ENCODE measurements around the gene MAVS. TPM values are rescaled to one million over a fixed set of nuclear protein-coding genes. Genes with fewer than 3 reads are reported as not detected.

Gene MAVS
- total RNA-seq, 1 experiment from 2014 or later = 24.2 TPM

DNA sequence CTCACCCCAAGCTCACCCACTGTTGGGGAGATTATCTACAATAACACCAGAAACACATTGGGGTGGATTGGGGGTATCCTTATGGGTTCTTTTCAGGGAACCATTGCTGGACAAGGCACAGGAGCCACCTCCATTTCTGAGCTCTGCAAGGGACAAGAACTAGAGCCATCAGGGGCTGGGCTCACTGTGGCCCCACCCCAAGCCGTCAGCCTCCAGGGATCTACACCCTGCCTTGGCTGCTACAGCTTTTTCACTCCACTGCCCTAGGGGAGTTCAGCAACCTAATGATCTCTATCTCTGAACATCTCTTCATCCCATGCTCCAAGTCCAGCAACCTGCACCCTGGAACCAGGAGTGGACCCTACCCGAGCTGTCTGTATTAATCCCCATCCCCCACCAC lies 21.2 kb downstream of the MAVS start:
- no peak overlapping the region for H2BK12ac ChIP-seq (ENCODE audit: insufficient read length, low read depth, low read length)
- Mint-ChIP-seq H3K27me3 (ENCODE audit: low read depth) (no peaks in the 10 kb centered on the region; the same call in 1 of the 2 replicates), H3K27ac (no peak overlapping the region), H3K4me1 (no peaks in the 10 kb centered on the region), H3K9me3 (no peaks in the 10 kb centered on the region; a peak in 2 of 5 replicates), H3K4me3 (no peak overlapping the region), H3K36me3 (ENCODE audit: insufficient read depth in 1 of 3, low read depth in 3 of 3) (peaks cover 15 to 43% (median 29%) of the 10 kb centered on the region in 3 experiments; a peak in 6 of 7 replicates)
- H3K27me3 ChIP-seq (ENCODE audit: insufficient read depth, low read length) = no peaks in the 10 kb centered on the region
- no peak overlapping the region for H4K5ac ChIP-seq (ENCODE audit: insufficient read length, low read depth, low read length)
- H2BK120ac ChIP-seq (ENCODE audit: low read depth, low read length, poor library complexity, severe bottlenecking) = no peak overlapping the region
- no CpG with 5 or more reads among the region's 2 CpGs for WGBS (ENCODE audit: extremely low coverage, insufficient read length, low lambda C conversion rate)
- H3K18ac ChIP-seq (ENCODE audit: insufficient read length, low read depth, low read length) = no peak overlapping the region
- no peak overlapping the region for H4K8ac ChIP-seq (replicated peaks; ENCODE audit: insufficient read length, low read depth, low read length)
- H3K9ac ChIP-seq (ENCODE audit: extremely low read depth, insufficient read length, low read length) = no peak overlapping the region
- TF ChIP-seq, protein P1, sequence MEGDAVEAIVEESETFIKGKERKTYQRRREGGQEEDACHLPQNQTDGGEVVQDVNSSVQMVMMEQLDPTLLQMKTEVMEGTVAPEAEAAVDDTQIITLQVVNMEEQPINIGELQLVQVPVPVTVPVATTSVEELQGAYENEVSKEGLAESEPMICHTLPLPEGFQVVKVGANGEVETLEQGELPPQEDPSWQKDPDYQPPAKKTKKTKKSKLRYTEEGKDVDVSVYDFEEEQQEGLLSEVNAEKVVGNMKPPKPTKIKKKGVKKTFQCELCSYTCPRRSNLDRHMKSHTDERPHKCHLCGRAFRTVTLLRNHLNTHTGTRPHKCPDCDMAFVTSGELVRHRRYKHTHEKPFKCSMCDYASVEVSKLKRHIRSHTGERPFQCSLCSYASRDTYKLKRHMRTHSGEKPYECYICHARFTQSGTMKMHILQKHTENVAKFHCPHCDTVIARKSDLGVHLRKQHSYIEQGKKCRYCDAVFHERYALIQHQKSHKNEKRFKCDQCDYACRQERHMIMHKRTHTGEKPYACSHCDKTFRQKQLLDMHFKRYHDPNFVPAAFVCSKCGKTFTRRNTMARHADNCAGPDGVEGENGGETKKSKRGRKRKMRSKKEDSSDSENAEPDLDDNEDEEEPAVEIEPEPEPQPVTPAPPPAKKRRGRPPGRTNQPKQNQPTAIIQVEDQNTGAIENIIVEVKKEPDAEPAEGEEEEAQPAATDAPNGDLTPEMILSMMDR (conservative IDR thresholded peaks at IDR 0.05) = no peak
- no peak for DNase-seq
- H3K23me2 ChIP-seq (ENCODE audit: insufficient read length, low read depth, low read length, poor library complexity, severe bottlenecking) = no peaks in the 10 kb centered on the region
- H3K79me2 ChIP-seq (ENCODE audit: insufficient read depth, low read length) = no peaks in the 10 kb centered on the region
- H4K20me1 ChIP-seq (ENCODE audit: control insufficient read depth, insufficient read depth, insufficient read length) = no peaks in the 10 kb centered on the region
- H4K91ac ChIP-seq (ENCODE audit: insufficient read length, low read depth, low read length) = no peak overlapping the region
- H2AFZ ChIP-seq (ENCODE audit: low read length) = no peak overlapping the region
- H3K27ac ChIP-seq (ENCODE audit: insufficient read length, low read depth, low read length) = no peak overlapping the region
- no peaks in the 10 kb centered on the region for H3K4me1 ChIP-seq (ENCODE audit: insufficient read depth, low read length)
- H3K9me3 ChIP-seq (ENCODE audit: control insufficient read depth, low read depth, low read length) = no peaks in the 10 kb centered on the region
- no peak overlapping the region for H3K14ac ChIP-seq (ENCODE audit: insufficient read depth, low read length)
- no peak overlapping the region for H3K4ac ChIP-seq (ENCODE audit: low read depth, low read length)
- no peaks in the 10 kb centered on the region for H3K79me1 ChIP-seq (ENCODE audit: insufficient read depth, low read depth, low read length, poor library complexity, severe bottlenecking)
- no peak overlapping the region for H2BK20ac ChIP-seq (ENCODE audit: low read depth, low read length, poor library complexity, severe bottlenecking)
- H2BK5ac ChIP-seq (ENCODE audit: insufficient read length, low read length) = no peak overlapping the region
- H3K56ac ChIP-seq (ENCODE audit: insufficient read length, low read depth, low read length) = no peak overlapping the region
- no peak overlapping the region for H3K23ac ChIP-seq (ENCODE audit: insufficient read length, low read depth, low read length)
- no peak overlapping the region for H3K4me2 ChIP-seq (ENCODE audit: insufficient read depth, insufficient read length, low read length)
- H3T11ph ChIP-seq (ENCODE audit: low read length) = no peak overlapping the region
- H2AK5ac ChIP-seq (ENCODE audit: insufficient read length, low read length) = no peak overlapping the region
- no peak overlapping the region for H2BK15ac ChIP-seq (ENCODE audit: low read depth, low read length)
